ENCODE results near the gene EPB41L4A. TPM values are rescaled to one million over a fixed set of nuclear protein-coding genes. Genes with fewer than 3 reads are reported as not detected.

Gene EPB41L4A
- total RNA-seq, 6 donors from 2014 or later = 15.9 to 45.1 (median 28.1) TPM

GRCh38 chr5:112174959-112175594 lies 244.0 kb downstream of the EPB41L4A start:
- 35 to 41% methylated on average over 8 of the region's 8 CpGs for WGBS, 2 donors
- Histone ChIP-seq H3K36me3 (peaks cover 0 to 16% (median 0%) of the 10 kb centered on the region in 4 donors), H3K27ac (no peak overlapping the region), H3K9me3 (no peaks in the 10 kb centered on the region), H3K27me3 (no peaks in the 10 kb centered on the region), H3K4me1 (peaks cover 0 to 6% (median 0%) of the 10 kb centered on the region in 4 donors), H3K4me3 (no peak overlapping the region)
- peak in 5 of 6 experiments; percentile 30 to 57 (median 50) for TF ChIP-seq CTCF (IDR thresholded peaks at IDR 0.05)
- no peak for TF ChIP-seq EP300 (IDR thresholded peaks at IDR 0.05)
- TF ChIP-seq POLR2AphosphoS5 (IDR thresholded peaks at IDR 0.05) = no peak
- ATAC-seq (ENCODE audit: low FRiP score in 2 of 2) = peak in 1 of 2 donors; percentile 76
- DNase-seq = no peak

GRCh38 chr5:112165897-112166737 lies 253.0 kb downstream of the EPB41L4A start:
- H3K27me3 ChIP-seq = no peaks in the 10 kb centered on the region
- TF ChIP-seq POLR2AphosphoS5 (IDR thresholded peaks at IDR 0.05) = no peak
- no peak for TF ChIP-seq POLR2A (IDR thresholded peaks at IDR 0.05)
- no peak for TF ChIP-seq EP300 (IDR thresholded peaks at IDR 0.05)
- peaks cover 0 to 88% (median 20%) of the 10 kb centered on the region in 4 donors for H3K36me3 ChIP-seq
- DNase-seq (no peak), ATAC-seq (ENCODE audit: low FRiP score in 2 of 2) (no peak)
- no peaks in the 10 kb centered on the region for H3K9me3 ChIP-seq
- H3K4me1 ChIP-seq = peaks cover 9 to 21% (median 16%) of the 10 kb centered on the region in 4 donors
- WGBS, 2 donors = 83 to 86% methylated on average over 3 of the region's 3 CpGs
- H3K4me3 ChIP-seq = no peak overlapping the region
- peak overlapping the region in 1 of 4 donors; percentile 13 for H3K27ac ChIP-seq

GRCh38 chr5:112165399-112165798 lies 253.7 kb downstream of the EPB41L4A start:
- Histone ChIP-seq H3K27ac (no peak overlapping the region), H3K27me3 (no peaks in the 10 kb centered on the region), H3K4me1 (peaks cover 9 to 22% (median 16%) of the 10 kb centered on the region in 4 donors), H3K36me3 (peaks cover 0 to 81% (median 20%) of the 10 kb centered on the region in 4 donors), H3K4me3 (no peak overlapping the region), H3K9me3 (no peaks in the 10 kb centered on the region)
- ATAC-seq (ENCODE audit: low FRiP score in 2 of 2) = no peak
- WGBS, 2 donors = 75 to 76% methylated on average over 3 of the region's 3 CpGs
- DNase-seq = no peak
- TF ChIP-seq POLR2AphosphoS5 (IDR thresholded peaks at IDR 0.05) (no peak), POLR2A (IDR thresholded peaks at IDR 0.05) (no peak), EP300 (IDR thresholded peaks at IDR 0.05) (no peak), CTCF (IDR thresholded peaks at IDR 0.05) (no peak)

- Histone ChIP-seq H3K27ac (no peak overlapping the region), H3K9me3 (no peaks in the 10 kb centered on the region), H3K4me1 (peaks cover 15 to 27% (median 19%) of the 10 kb centered on the region in 4 donors), H3K36me3 (peaks cover 0 to 62% (median 17%) of the 10 kb centered on the region in 4 donors), H3K27me3 (no peaks in the 10 kb centered on the region), H3K4me3 (no peak overlapping the region)
- TF ChIP-seq CTCF (IDR thresholded peaks at IDR 0.05) (no peak), POLR2A (IDR thresholded peaks at IDR 0.05) (no peak), POLR2AphosphoS5 (IDR thresholded peaks at IDR 0.05) (no peak), EP300 (IDR thresholded peaks at IDR 0.05) (no peak)
- ATAC-seq (ENCODE audit: low FRiP score in 2 of 2) = no peak
- DNase-seq = no peak
- WGBS, 2 donors = 92 to 98% methylated on average over 1 of the region's 1 CpG
Observed at GRCh38 chr5:112163435-112163834, 255.6 kb downstream of the EPB41L4A start.

GRCh38 chr5:112161392-112161748 lies 257.7 kb downstream of the EPB41L4A start:
- WGBS, 2 donors = 1 to 2% methylated on average over 8 of the region's 8 CpGs
- ATAC-seq (ENCODE audit: low FRiP score in 2 of 2) = no peak

More at GRCh38 chr5:112161392-112161748, 257.7 kb downstream of the EPB41L4A start:
- Histone ChIP-seq H3K9me3 (no peaks in the 10 kb centered on the region), H3K4me3 (peak overlapping the region; percentile 64 to 92 (median 76)), H3K36me3 (peaks cover 0 to 43% (median 17%) of the 10 kb centered on the region in 4 donors), H3K27ac (peak overlapping the region; percentile 71 to 84 (median 80)), H3K4me1 (peaks cover 15 to 27% (median 19%) of the 10 kb centered on the region in 4 donors), H3K27me3 (no peaks in the 10 kb centered on the region)
- no peak for TF ChIP-seq POLR2AphosphoS5 (IDR thresholded peaks at IDR 0.05)
- TF ChIP-seq CTCF (IDR thresholded peaks at IDR 0.05) = no peak
- no peak for TF ChIP-seq EP300 (IDR thresholded peaks at IDR 0.05)
- TF ChIP-seq POLR2A (IDR thresholded peaks at IDR 0.05) = no peak
- DNase-seq = no peak
